ENCODE results near the gene BMPR1B. TPM values are rescaled to one million over a fixed set of nuclear protein-coding genes. Genes with fewer than 3 reads are reported as not detected.

Gene BMPR1B
- total RNA-seq, 2 experiments from 2014 or later = not detected

- H3K9me3 ChIP-seq (ENCODE audit: control insufficient read depth in 1 of 2, insufficient read depth in 1 of 2, low read length in 2 of 2) = no peaks in the 10 kb centered on the region
- H3K4me1 ChIP-seq (ENCODE audit: insufficient read depth, low read length) = no peaks in the 10 kb centered on the region
- H3K4me3 Mint-ChIP-seq = no peak overlapping the region
- ATAC-seq (ENCODE audit: poor library complexity) (no peak), DNase-seq (no peak)
- H3K4me3 ChIP-seq (ENCODE audit: low read length) = no peak overlapping the region
- H3K4me1 Mint-ChIP-seq (ENCODE audit: low read depth) = no peaks in the 10 kb centered on the region
- no peaks in the 10 kb centered on the region for H3K36me3 ChIP-seq (ENCODE audit: insufficient read depth, low read length)
- H3K27ac ChIP-seq (ENCODE audit: low read depth in 1 of 2, low read length in 2 of 2) = no peak overlapping the region
- ChIA-PET POLR2A (no interaction called here), CTCF (no interaction called here)
- H3K27ac Mint-ChIP-seq = no peak overlapping the region
- no peaks in the 10 kb centered on the region for H3K9me3 Mint-ChIP-seq
- intact Hi-C loops (cut with DNase I, micrococcal nuclease) = no loop called here
- H3K36me3 Mint-ChIP-seq (ENCODE audit: low read depth) = no peaks in the 10 kb centered on the region
- H3K27me3 Mint-ChIP-seq = no peaks in the 10 kb centered on the region
- H3K27me3 ChIP-seq (ENCODE audit: control insufficient read depth in 1 of 2, insufficient read depth in 2 of 2, low read length in 2 of 2) = no peaks in the 10 kb centered on the region
- TF ChIP-seq CTCF (IDR thresholded peaks at IDR 0.05) = no peak
Observed at GRCh38 chr4:94936854-94937253, 179.1 kb downstream of the BMPR1B start.

DNA sequence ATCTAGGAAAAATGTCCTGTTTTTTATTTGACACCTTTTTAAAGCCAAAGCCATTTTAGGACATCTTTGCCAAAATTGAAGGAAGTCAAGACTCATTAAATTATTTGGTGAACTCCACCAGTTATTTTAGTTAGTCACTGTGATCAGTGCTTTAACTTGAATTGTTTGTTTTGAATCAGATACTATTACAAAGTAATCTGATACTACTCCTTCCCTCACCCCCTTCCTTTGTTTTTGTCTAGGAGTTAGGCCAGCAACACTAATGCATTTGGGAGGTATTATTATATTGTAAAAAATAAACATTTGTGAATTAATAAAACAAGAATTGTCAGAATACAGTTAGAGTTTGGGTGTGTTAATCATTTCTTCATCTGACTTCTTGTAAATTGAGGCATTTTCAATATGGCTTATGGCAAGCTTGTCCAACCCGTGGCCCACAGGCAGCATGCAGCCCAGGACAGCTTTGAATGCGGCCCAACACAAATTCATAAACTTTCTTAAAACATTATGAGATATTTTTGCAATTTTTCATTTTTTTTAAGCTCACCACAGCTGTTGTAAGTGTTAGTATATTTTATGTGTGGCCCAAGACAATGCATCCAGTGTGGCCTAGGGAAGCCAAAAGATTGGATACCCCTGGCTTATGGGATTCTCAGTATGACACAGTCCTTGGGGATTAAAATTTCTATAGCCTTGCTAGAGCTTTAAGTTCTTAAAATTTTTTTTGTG lies 182.2 kb downstream of the BMPR1B start:
- H3K36me3 ChIP-seq (ENCODE audit: insufficient read depth, low read length) = no peaks in the 10 kb centered on the region

GRCh38 chr4:94940520-94940908 lies 182.8 kb downstream of the BMPR1B start:
- no peak overlapping the region for H3K4me3 ChIP-seq (ENCODE audit: low read length)
- Mint-ChIP-seq H3K4me1 (ENCODE audit: low read depth) (no peaks in the 10 kb centered on the region), H3K27me3 (no peaks in the 10 kb centered on the region), H3K36me3 (ENCODE audit: low read depth) (no peaks in the 10 kb centered on the region), H3K9me3 (no peaks in the 10 kb centered on the region), H3K4me3 (no peak overlapping the region), H3K27ac (no peak overlapping the region)
- ATAC-seq (ENCODE audit: poor library complexity) (no peak), DNase-seq (no peak)
- no peaks in the 10 kb centered on the region for H3K36me3 ChIP-seq (ENCODE audit: insufficient read depth, low read length)
- H3K4me1 ChIP-seq (ENCODE audit: insufficient read depth, low read length) = no peaks in the 10 kb centered on the region
- CTCF ChIA-PET = no interaction called here
- no peak overlapping the region for H3K27ac ChIP-seq (ENCODE audit: low read depth in 1 of 2, low read length in 2 of 2)
- no peak for TF ChIP-seq CTCF (IDR thresholded peaks at IDR 0.05)
- H3K27me3 ChIP-seq (ENCODE audit: control insufficient read depth in 1 of 2, insufficient read depth in 2 of 2, low read length in 2 of 2) = no peaks in the 10 kb centered on the region
- POLR2A ChIA-PET = interaction anchor here (0.6 kb wide), 1 partner anchor 41 kb away, joined by 3 read pairs; no protein-coding TSS in a partner anchor
- intact Hi-C loops (cut with DNase I, micrococcal nuclease) = no loop called here
- no peaks in the 10 kb centered on the region for H3K9me3 ChIP-seq (ENCODE audit: control insufficient read depth in 1 of 2, insufficient read depth in 1 of 2, low read length in 2 of 2)

More for the DNA sequence above, 182.2 kb downstream of the BMPR1B start:
- intact Hi-C loops (cut with DNase I, micrococcal nuclease) = no loop called here
- H3K9me3 ChIP-seq (ENCODE audit: control insufficient read depth in 1 of 2, insufficient read depth in 1 of 2, low read length in 2 of 2) = no peaks in the 10 kb centered on the region
- CTCF ChIA-PET = interaction anchor here (1.1 kb wide), 1 partner anchor 8 kb away, joined by 3 read pairs; no protein-coding TSS in a partner anchor
- DNase-seq (no peak), ATAC-seq (ENCODE audit: poor library complexity) (no peak)
- H3K4me3 ChIP-seq (ENCODE audit: low read length) = no peak overlapping the region
- H3K4me3 Mint-ChIP-seq = no peak overlapping the region
- no peaks in the 10 kb centered on the region for H3K4me1 ChIP-seq (ENCODE audit: insufficient read depth, low read length)
- TF ChIP-seq CTCF (IDR thresholded peaks at IDR 0.05) = no peak
- no peak overlapping the region for H3K27ac Mint-ChIP-seq
- no peaks in the 10 kb centered on the region for H3K27me3 ChIP-seq (ENCODE audit: control insufficient read depth in 1 of 2, insufficient read depth in 2 of 2, low read length in 2 of 2)
- H3K27me3 Mint-ChIP-seq = no peaks in the 10 kb centered on the region
- POLR2A ChIA-PET = interaction anchor here (0.6 kb wide), 1 partner anchor 40 kb away, joined by 3 read pairs; no protein-coding TSS in a partner anchor
- no peak overlapping the region for H3K27ac ChIP-seq (ENCODE audit: low read depth in 1 of 2, low read length in 2 of 2)
- no peaks in the 10 kb centered on the region for H3K4me1 Mint-ChIP-seq (ENCODE audit: low read depth)
- no peaks in the 10 kb centered on the region for H3K36me3 Mint-ChIP-seq (ENCODE audit: low read depth)
- H3K9me3 Mint-ChIP-seq = no peaks in the 10 kb centered on the region
